Measurements from ENCODE around the gene SIN3A. TPM values are rescaled to one million over a fixed set of nuclear protein-coding genes. Genes with fewer than 3 reads are reported as not detected.
"Not testable (repeated sequence)": the region's sequence is repeated elsewhere in the genome, so short reads cannot be mapped to it uniquely, and the experiment has no call there.

Gene SIN3A
- total RNA-seq, 1 donor from 2014 or later = 65.2 TPM

DNA sequence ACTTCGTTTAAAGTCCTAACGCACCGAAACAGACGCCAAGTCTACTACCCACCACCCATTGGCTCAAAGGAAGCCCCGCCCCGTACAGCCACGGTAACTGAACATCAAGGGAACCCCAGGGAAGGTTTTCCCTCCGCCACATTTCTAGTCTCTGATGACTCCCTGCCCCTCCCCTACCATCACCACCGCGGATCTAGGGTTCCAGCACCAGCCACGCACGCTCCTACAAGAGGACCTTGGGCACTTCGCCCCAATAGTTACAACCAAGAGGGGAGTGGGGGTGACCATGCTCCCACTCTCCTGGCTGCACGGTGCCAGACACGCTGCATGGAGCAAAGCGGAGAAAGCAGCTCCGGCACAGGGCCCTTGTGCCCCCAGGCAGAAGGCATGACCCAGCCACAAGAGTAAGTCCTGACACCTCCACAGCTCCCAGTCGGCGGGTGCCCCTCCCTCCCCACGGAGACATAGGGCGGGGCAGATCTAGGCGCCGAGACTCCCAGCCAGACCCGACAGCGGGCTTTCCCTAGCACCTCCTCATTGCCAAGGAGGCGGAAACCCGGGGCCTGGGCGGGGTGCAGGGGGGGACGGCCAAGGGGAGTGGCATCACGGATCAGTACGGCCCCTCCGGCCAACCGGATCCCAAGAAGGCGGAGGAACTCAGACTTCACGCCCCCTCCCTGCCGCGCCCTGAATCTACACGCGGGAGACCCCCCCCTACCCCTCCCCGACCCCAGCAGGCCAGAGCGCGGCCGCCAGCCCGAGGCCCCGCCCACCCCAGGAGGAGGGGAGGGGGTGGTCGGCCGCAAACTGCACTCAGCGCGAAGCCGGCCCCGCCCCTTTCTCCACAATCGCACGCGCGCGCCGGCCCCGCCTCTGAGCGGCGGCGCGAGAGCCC lies 936 bp downstream of the SIN3A start:
- TF ChIP-seq, protein P1, sequence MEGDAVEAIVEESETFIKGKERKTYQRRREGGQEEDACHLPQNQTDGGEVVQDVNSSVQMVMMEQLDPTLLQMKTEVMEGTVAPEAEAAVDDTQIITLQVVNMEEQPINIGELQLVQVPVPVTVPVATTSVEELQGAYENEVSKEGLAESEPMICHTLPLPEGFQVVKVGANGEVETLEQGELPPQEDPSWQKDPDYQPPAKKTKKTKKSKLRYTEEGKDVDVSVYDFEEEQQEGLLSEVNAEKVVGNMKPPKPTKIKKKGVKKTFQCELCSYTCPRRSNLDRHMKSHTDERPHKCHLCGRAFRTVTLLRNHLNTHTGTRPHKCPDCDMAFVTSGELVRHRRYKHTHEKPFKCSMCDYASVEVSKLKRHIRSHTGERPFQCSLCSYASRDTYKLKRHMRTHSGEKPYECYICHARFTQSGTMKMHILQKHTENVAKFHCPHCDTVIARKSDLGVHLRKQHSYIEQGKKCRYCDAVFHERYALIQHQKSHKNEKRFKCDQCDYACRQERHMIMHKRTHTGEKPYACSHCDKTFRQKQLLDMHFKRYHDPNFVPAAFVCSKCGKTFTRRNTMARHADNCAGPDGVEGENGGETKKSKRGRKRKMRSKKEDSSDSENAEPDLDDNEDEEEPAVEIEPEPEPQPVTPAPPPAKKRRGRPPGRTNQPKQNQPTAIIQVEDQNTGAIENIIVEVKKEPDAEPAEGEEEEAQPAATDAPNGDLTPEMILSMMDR (IDR thresholded peaks at IDR 0.05) = no peak
- peak overlapping the region; percentile 99 for H3K4me3 Mint-ChIP-seq (ENCODE audit: unreplicated experiment)
- peak; percentile 98 for DNase-seq (ENCODE audit: extremely low spot score, unreplicated experiment)
- H3K4me1 Mint-ChIP-seq (ENCODE audit: unreplicated experiment) = peaks cover 18% of the 10 kb centered on the region
- H3K9me3 Mint-ChIP-seq (ENCODE audit: unreplicated experiment) = no peaks in the 10 kb centered on the region
- H3K27me3 Mint-ChIP-seq (ENCODE audit: unreplicated experiment) = no peaks in the 10 kb centered on the region
- H3K36me3 Mint-ChIP-seq (ENCODE audit: unreplicated experiment) = peaks cover 2% of the 10 kb centered on the region
- peak overlapping the region; percentile 96 for H3K27ac Mint-ChIP-seq (ENCODE audit: unreplicated experiment)

DNA sequence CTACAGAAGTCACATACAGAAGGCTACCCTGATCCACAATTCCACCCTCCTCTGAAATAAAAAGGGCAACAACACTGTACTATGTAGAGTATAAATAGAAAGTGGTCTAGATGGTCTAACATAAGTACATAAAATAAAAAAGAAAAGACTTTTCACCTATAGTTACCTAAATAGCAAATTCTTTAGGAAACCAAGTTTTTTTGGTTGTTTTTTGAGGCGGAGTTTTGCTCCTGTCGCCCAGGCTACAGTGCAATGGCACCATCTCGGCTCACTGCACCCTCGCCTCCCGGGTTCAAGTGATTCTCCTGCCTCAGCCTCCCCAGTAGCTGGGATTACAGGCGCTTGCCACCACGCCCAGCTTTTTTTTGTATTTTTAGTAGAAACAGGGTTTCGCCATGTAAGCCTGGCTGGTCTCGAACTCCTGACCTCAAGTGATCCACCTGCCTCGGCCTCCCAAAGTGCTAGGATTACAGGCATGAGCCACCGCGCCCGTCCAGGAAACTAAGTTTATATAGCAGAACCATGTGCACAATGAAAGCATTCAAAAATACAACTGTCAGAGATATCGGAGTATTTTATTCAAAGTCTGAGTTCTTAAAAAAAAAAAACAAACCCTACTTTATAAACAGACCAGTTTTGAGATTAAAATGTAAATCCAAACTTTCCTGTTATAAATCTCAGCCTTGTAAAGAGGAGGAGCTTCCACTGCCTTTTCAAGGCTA lies 1.7 kb downstream of the SIN3A start:
- no peak for DNase-seq (ENCODE audit: extremely low spot score, unreplicated experiment)
- H3K9me3 Mint-ChIP-seq (ENCODE audit: unreplicated experiment) = no peaks in the 10 kb centered on the region
- peaks cover 18% of the 10 kb centered on the region for H3K4me1 Mint-ChIP-seq (ENCODE audit: unreplicated experiment)
- peaks cover 2% of the 10 kb centered on the region for H3K36me3 Mint-ChIP-seq (ENCODE audit: unreplicated experiment)
- H3K27me3 Mint-ChIP-seq (ENCODE audit: unreplicated experiment) = no peaks in the 10 kb centered on the region
- H3K4me3 Mint-ChIP-seq (ENCODE audit: unreplicated experiment) = peak overlapping the region; percentile 99
- peak overlapping the region; percentile 96 for H3K27ac Mint-ChIP-seq (ENCODE audit: unreplicated experiment)
- TF ChIP-seq, protein P1 (IDR thresholded peaks at IDR 0.05) = no peak

DNA sequence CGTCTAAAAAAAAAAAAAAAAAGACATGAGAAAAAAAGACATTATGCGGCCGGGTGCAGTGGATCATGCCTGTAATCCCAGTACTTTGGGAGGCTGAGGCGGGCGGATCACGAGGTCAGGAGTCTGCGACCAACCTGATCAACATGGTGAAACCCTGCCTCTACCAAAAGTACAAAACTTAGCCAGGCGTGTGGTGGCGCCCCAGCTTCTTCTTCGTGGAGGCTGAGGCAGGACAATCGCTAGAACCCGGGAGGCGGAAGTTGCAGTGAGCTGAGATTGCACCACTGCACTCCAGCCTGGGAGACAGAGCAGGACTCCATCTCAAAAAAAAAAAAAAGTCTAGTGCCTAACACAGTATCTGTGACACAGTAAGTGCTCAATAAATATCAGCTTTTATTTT lies 3.3 kb downstream of the SIN3A start:
- not testable (repeated sequence) for H3K9me3 Mint-ChIP-seq (ENCODE audit: unreplicated experiment); H3K27ac Mint-ChIP-seq (ENCODE audit: unreplicated experiment); H3K4me3 Mint-ChIP-seq (ENCODE audit: unreplicated experiment); DNase-seq (ENCODE audit: extremely low spot score, unreplicated experiment); H3K36me3 Mint-ChIP-seq (ENCODE audit: unreplicated experiment); H3K27me3 Mint-ChIP-seq (ENCODE audit: unreplicated experiment)
- peaks cover 31% of the 10 kb centered on the region for H3K4me1 Mint-ChIP-seq (ENCODE audit: unreplicated experiment)

DNA sequence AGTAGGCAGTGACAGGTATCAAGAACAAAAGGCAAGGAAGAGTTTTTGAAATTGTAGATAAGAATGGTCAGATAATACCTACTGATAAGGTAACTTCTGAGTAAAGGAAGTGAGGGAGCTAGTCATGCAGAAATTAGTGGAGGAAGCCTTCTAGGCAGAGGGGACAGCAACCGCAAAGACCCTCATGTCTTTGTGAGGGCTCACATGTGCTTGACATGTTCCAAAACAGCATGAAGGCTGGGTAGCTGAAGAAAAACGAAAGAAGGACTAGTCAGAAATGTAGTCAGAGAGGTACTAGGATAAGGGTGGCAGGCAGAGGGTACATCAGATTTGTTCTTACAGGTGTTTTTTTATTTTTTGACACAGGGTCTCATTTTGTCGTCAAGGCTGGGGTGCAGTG lies 5.3 kb downstream of the SIN3A start:
- Mint-ChIP-seq H3K27ac (ENCODE audit: unreplicated experiment) (no peak overlapping the region), H3K4me3 (ENCODE audit: unreplicated experiment) (no peak overlapping the region), H3K9me3 (ENCODE audit: unreplicated experiment) (no peaks in the 10 kb centered on the region), H3K4me1 (ENCODE audit: unreplicated experiment) (peaks cover 27% of the 10 kb centered on the region), H3K27me3 (ENCODE audit: unreplicated experiment) (no peaks in the 10 kb centered on the region), H3K36me3 (ENCODE audit: unreplicated experiment) (peaks cover 2% of the 10 kb centered on the region)
- TF ChIP-seq, protein P1 (IDR thresholded peaks at IDR 0.05) = no peak
- no peak for DNase-seq (ENCODE audit: extremely low spot score, unreplicated experiment)

DNA sequence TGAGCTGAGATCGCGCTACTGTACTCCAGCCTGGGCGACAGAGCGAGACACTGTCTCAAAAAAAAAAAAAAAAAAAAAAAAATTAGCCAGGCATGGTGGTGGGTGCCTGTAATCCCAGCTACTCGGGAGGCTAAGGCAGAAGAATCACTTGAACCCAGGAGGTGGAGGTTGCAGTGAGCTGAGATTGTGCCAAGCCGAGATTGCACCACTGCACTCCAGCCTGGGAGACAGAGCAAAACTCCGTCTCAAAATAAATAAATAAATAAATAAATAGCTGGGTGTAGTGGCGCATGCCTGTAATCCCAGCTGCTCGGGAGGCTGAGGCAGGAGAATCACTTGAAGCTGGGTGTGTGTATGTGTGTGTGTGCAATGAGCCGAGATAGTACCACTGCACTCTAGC lies 6.2 kb downstream of the SIN3A start:
- H3K27ac Mint-ChIP-seq (ENCODE audit: unreplicated experiment) = not testable (repeated sequence)

DNA sequence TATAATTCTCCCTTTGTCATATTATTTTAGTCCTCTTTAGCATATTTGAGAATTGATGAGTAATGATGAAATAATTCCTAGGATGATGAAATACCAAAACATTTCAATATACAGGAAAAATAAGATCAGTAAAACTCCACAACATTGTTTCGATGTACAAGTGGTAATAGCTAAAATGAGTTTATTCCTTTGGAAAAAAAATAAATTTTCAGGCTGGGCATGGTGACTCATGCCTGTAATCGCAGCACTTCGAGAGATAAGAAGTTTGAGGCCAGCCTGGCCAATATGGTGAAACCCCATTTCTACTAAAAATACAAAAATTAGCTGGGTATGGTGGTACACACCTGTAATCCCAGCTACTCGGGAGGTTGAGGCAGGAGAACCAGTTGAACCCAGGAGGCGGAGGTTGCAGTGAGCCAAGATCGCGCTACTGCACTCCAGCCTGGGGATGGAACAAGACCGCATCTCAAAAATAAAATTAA lies 7.5 kb downstream of the SIN3A start:
- Mint-ChIP-seq H3K27ac (ENCODE audit: unreplicated experiment) (peak overlapping the region; percentile 84), H3K4me1 (ENCODE audit: unreplicated experiment) (peaks cover 16% of the 10 kb centered on the region)
- not testable (repeated sequence) for DNase-seq (ENCODE audit: extremely low spot score, unreplicated experiment); H3K27me3 Mint-ChIP-seq (ENCODE audit: unreplicated experiment); H3K36me3 Mint-ChIP-seq (ENCODE audit: unreplicated experiment); H3K4me3 Mint-ChIP-seq (ENCODE audit: unreplicated experiment); H3K9me3 Mint-ChIP-seq (ENCODE audit: unreplicated experiment)

More for the DNA sequence above, 6.2 kb downstream of the SIN3A start:
- peaks cover 27% of the 10 kb centered on the region for H3K4me1 Mint-ChIP-seq (ENCODE audit: unreplicated experiment)
- not testable (repeated sequence) for H3K27me3 Mint-ChIP-seq (ENCODE audit: unreplicated experiment); DNase-seq (ENCODE audit: extremely low spot score, unreplicated experiment); H3K9me3 Mint-ChIP-seq (ENCODE audit: unreplicated experiment); H3K36me3 Mint-ChIP-seq (ENCODE audit: unreplicated experiment); H3K4me3 Mint-ChIP-seq (ENCODE audit: unreplicated experiment)
